ENCODE results near the gene CAMKK1.

- TF ChIP-seq POLR2A (IDR thresholded peaks at IDR 0.05; ENCODE audit: low read depth, low read length): no peak
- no peak for TF ChIP-seq USF2 (IDR thresholded peaks at IDR 0.05; ENCODE audit: low read depth, low read length)
- no peak for TF ChIP-seq SMC3 (IDR thresholded peaks at IDR 0.05; ENCODE audit: low read depth, low read length)
- TF ChIP-seq, protein P1, sequence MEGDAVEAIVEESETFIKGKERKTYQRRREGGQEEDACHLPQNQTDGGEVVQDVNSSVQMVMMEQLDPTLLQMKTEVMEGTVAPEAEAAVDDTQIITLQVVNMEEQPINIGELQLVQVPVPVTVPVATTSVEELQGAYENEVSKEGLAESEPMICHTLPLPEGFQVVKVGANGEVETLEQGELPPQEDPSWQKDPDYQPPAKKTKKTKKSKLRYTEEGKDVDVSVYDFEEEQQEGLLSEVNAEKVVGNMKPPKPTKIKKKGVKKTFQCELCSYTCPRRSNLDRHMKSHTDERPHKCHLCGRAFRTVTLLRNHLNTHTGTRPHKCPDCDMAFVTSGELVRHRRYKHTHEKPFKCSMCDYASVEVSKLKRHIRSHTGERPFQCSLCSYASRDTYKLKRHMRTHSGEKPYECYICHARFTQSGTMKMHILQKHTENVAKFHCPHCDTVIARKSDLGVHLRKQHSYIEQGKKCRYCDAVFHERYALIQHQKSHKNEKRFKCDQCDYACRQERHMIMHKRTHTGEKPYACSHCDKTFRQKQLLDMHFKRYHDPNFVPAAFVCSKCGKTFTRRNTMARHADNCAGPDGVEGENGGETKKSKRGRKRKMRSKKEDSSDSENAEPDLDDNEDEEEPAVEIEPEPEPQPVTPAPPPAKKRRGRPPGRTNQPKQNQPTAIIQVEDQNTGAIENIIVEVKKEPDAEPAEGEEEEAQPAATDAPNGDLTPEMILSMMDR (conservative IDR thresholded peaks at IDR 0.05; ENCODE audit: low read depth, low read length): no peak
- TF ChIP-seq CEBPB (IDR thresholded peaks at IDR 0.05; ENCODE audit: low read depth, low read length): no peak
- TF ChIP-seq CHD1 (IDR thresholded peaks at IDR 0.05; ENCODE audit: low read depth, low read length): no peak
- TF ChIP-seq FOS (IDR thresholded peaks at IDR 0.05; ENCODE audit: low read depth, low read length): no peak
- no peak for TF ChIP-seq RCOR1 (IDR thresholded peaks at IDR 0.05; ENCODE audit: insufficient replicate concordance, low read length)
- TF ChIP-seq RAD21 (IDR thresholded peaks at IDR 0.05; ENCODE audit: low read length): no peak
- TF ChIP-seq RFX5 (IDR thresholded peaks at IDR 0.05; ENCODE audit: low read depth, low read length): no peak
Measured at GRCh38 chr17:3906881-3907280, 14.0 kb upstream of the CAMKK1 start.
